ENCODE data around the gene ADAMTS17.

Gene ADAMTS17

GRCh38 chr15:100215843-100216169 lies 126.0 kb downstream of the ADAMTS17 start:
- no peak for DNase-seq

GRCh38 chr15:100215031-100215842 lies 126.5 kb downstream of the ADAMTS17 start:
- no peak for DNase-seq

GRCh38 chr15:100211855-100212850 lies 129.6 kb downstream of the ADAMTS17 start:
- DNase-seq: no peak

- no peak for DNase-seq
Observed at GRCh38 chr15:100210338-100210737, 131.4 kb downstream of the ADAMTS17 start.

- no peak for DNase-seq
Observed at GRCh38 chr15:100208921-100209603, 132.7 kb downstream of the ADAMTS17 start.

GRCh38 chr15:100207053-100207452 lies 134.7 kb downstream of the ADAMTS17 start:
- DNase-seq: no peak

- no peak for DNase-seq
Observed at GRCh38 chr15:100206643-100207042, 135.1 kb downstream of the ADAMTS17 start.

- no peak for DNase-seq
Observed at GRCh38 chr15:100205549-100206295, 136.1 kb downstream of the ADAMTS17 start.

- no peak for DNase-seq
Observed at GRCh38 chr15:100204771-100205170, 137.0 kb downstream of the ADAMTS17 start.

GRCh38 chr15:100204211-100204610 lies 137.6 kb downstream of the ADAMTS17 start:
- no peak for DNase-seq

GRCh38 chr15:100202309-100202960 lies 139.3 kb downstream of the ADAMTS17 start:
- no peak for DNase-seq

- DNase-seq: no peak
Observed at GRCh38 chr15:100201376-100202280, 140.1 kb downstream of the ADAMTS17 start.

GRCh38 chr15:100200287-100200880 lies 141.4 kb downstream of the ADAMTS17 start:
- no peak for DNase-seq

GRCh38 chr15:100199711-100200286 lies 142.0 kb downstream of the ADAMTS17 start:
- no peak for DNase-seq

GRCh38 chr15:100198442-100198841 lies 143.3 kb downstream of the ADAMTS17 start:
- DNase-seq: no peak

- DNase-seq: no peak
Observed at GRCh38 chr15:100196326-100197058, 145.3 kb downstream of the ADAMTS17 start.

GRCh38 chr15:100194996-100195395 lies 146.8 kb downstream of the ADAMTS17 start:
- no peak for DNase-seq

- DNase-seq: no peak
Observed at GRCh38 chr15:100193277-100193860, 148.4 kb downstream of the ADAMTS17 start.

All from activated T-cell treated with anti-CD3 and anti-CD28 coated beads for 4 hours (primary cell).